GM10248 (cell line): ENCODE measurements around the gene MAP10.

ENCODE experiments used
- CTCF ChIA-PET: fragments of 300-600 bp; sonication (Branson Sonifier 250); formaldehyde crosslinking; extraction: SDS; loops from one replicate; lab custom pipeline; 2021; ENCODE audit warnings: antibody characterized with exemption; lab: Yijun Ruan, JAX
- POLR2A ChIA-PET: fragments of 350-650 bp; sonication (Branson Sonifier 250); formaldehyde crosslinking; extraction: SDS; loops from one replicate; lab custom pipeline; 2020; ENCODE audit warnings: antibody characterized with exemption; lab: Yijun Ruan, JAX
- DNase-seq: peaks from one replicate; pipeline ENCODE4 v3.0.0; 2012; ENCODE audit errors: extremely low spot score
- CTCF ChIP-seq: IDR thresholded peaks from 2 replicates; pipeline ENCODE4 v1.5.1; 2012; ENCODE audit warnings: mild to moderate bottlenecking, low read depth; ENCODE audit errors: extremely low read depth, missing control alignments, control extremely low read depth

MAP10 gene

GRCh38 chr1:232830661-232831060 lies 25.4 kb downstream of the MAP10 start:
- no peak for TF ChIP-seq CTCF
- no peak for DNase-seq
- CTCF ChIA-PET = no interaction called here
- POLR2A ChIA-PET = no interaction called here

GRCh38 chr1:232831895-232832294 lies 26.7 kb downstream of the MAP10 start:
- ChIA-PET CTCF (no interaction called here), POLR2A (no interaction called here)
- TF ChIP-seq CTCF = no peak
- no peak for DNase-seq

- DNase-seq = no peak
- ChIA-PET CTCF (no interaction called here), POLR2A (no interaction called here)
- TF ChIP-seq CTCF = no peak
Measured at GRCh38 chr1:232834066-232834465, 28.9 kb downstream of the MAP10 start.

GRCh38 chr1:232835166-232835565 lies 29.9 kb downstream of the MAP10 start:
- DNase-seq = no peak
- CTCF ChIA-PET = no interaction called here
- TF ChIP-seq CTCF = no peak
- POLR2A ChIA-PET = no interaction called here

GRCh38 chr1:232837087-232837486 lies 31.9 kb downstream of the MAP10 start:
- ChIA-PET POLR2A (no interaction called here), CTCF (interaction anchor here (0.8 kb wide), 1 partner anchor 10 kb away, joined by 3 read pairs; no protein-coding TSS in a partner anchor)
- no peak for DNase-seq
- TF ChIP-seq CTCF = no peak

- CTCF ChIA-PET = interaction anchor here (1.0 kb wide), 1 partner anchor 11 kb away, joined by 3 read pairs; no protein-coding TSS in a partner anchor
- POLR2A ChIA-PET = no interaction called here
- TF ChIP-seq CTCF = no peak
- DNase-seq = no peak
Measured at GRCh38 chr1:232841823-232842565, 36.8 kb downstream of the MAP10 start.
